DOHH2 (cell line): Measurements from ENCODE around the gene KCNMA1.

Experiments used
- H3F3A ChIP-seq: fragments of 200-600 bp; sonication (generic), shearing (Covaris generic); 2 replicates; pipeline ENCODE4 v1.6.0; 2016; ENCODE audit warnings: antibody characterized with exemption, mild to moderate bottlenecking; ENCODE audit not compliant: control insufficient read depth, insufficient read depth
- H3K27ac ChIP-seq: fragments of 200-600 bp; sonication (generic); 2 replicates; pipeline ENCODE4 v1.5.1; 2014; ENCODE audit warnings: low read depth, mild to moderate bottlenecking, low read length, moderate library complexity
- H3K27me3 ChIP-seq: fragments of 200-600 bp; sonication (generic); 2 replicates; pipeline ENCODE4 v1.6.1; 2014; ENCODE audit warnings: mild to moderate bottlenecking, low read length, mixed read lengths; ENCODE audit not compliant: control insufficient read depth
- H3K36me3 ChIP-seq: fragments of 200-600 bp; sonication (generic); 2 replicates; pipeline ENCODE4 v1.6.1; 2014; ENCODE audit warnings: mild to moderate bottlenecking, low read length, moderate library complexity, mixed read lengths; ENCODE audit not compliant: control insufficient read depth
- H3K4me1 ChIP-seq: fragments of 200-600 bp; sonication (generic); 2 replicates; pipeline ENCODE4 v1.6.1; 2014; ENCODE audit warnings: mild to moderate bottlenecking, low read length, mixed read lengths; ENCODE audit not compliant: control insufficient read depth
- H3K4me2 ChIP-seq: fragments of 200-600 bp; sonication (generic); 2 replicates; pipeline ENCODE4 v1.6.0; 2014; ENCODE audit warnings: mild to moderate bottlenecking, low read length, moderate library complexity
- H3K4me3 ChIP-seq: fragments of 200-600 bp; sonication (generic); 2 replicates; pipeline ENCODE4 v1.5.1; 2014; ENCODE audit warnings: mild to moderate bottlenecking, low read length, mixed read lengths
- H3K79me2 ChIP-seq: fragments of 200-600 bp; sonication (generic); 2 replicates; pipeline ENCODE4 v1.6.1; 2014; ENCODE audit warnings: mild to moderate bottlenecking, low read length, mixed read lengths; ENCODE audit not compliant: control insufficient read depth
- H3K9me2 ChIP-seq: fragments of 200-600 bp; sonication (generic); replicated peaks from 2 replicates; pipeline ENCODE4 v1.6.1; 2014; ENCODE audit warnings: mild to moderate bottlenecking, low read length, mixed read lengths; ENCODE audit not compliant: control insufficient read depth
- H3K9me3 ChIP-seq: fragments of 200-600 bp; sonication (generic); 2 replicates; pipeline ENCODE4 v1.6.1; 2014; ENCODE audit warnings: antibody characterized with exemption, low read length, mixed read lengths; ENCODE audit not compliant: control insufficient read depth, insufficient read depth
- H4K20me1 ChIP-seq: fragments of 200-600 bp; sonication (generic); 2 replicates; pipeline ENCODE4 v1.6.0; 2014; ENCODE audit warnings: low read depth, mild to moderate bottlenecking, antibody characterized with exemption, low read length, moderate library complexity; ENCODE audit not compliant: control insufficient read depth, insufficient read depth
- CTCF ChIP-seq: fragments of 200-600 bp; sonication (generic); IDR thresholded peaks from one replicate; pipeline ENCODE4 v1.5.1; 2014; ENCODE audit warnings: antibody characterized with exemption, mild to moderate bottlenecking, low read depth, low read length; ENCODE audit not compliant: poor library complexity, severe bottlenecking
- EZH2phosphoT487 ChIP-seq: fragments of 200-600 bp; sonication (generic); IDR thresholded peaks from 2 replicates; pipeline ENCODE4 v1.6.1; 2017; ENCODE audit warnings: borderline replicate concordance, mild to moderate bottlenecking, antibody characterized with exemption, low read length, moderate library complexity, mixed read lengths

KCNMA1 gene

GRCh38 chr10:77606751-77607150, 30.9 kb downstream of the KCNMA1 start:
- TF ChIP-seq EZH2phosphoT487, result no peak
- TF ChIP-seq CTCF, result no peak
- H3K36me3 ChIP-seq, result no peaks in the 10 kb centered on the region
- H3K27ac ChIP-seq, result no peak overlapping the region
- no peaks in the 10 kb centered on the region for H3K9me3 ChIP-seq
- H3K9me2 ChIP-seq, result no peaks in the 10 kb centered on the region
- no peaks in the 10 kb centered on the region for H3K79me2 ChIP-seq
- no peaks in the 10 kb centered on the region for H4K20me1 ChIP-seq
- H3K4me3 ChIP-seq, result no peak overlapping the region
- H3K27me3 ChIP-seq, result 0 out of 2 replicates have a peak, but pooled peaks cover 2% of the 10 kb centered on the region
- H3F3A ChIP-seq, result no peaks in the 10 kb centered on the region
- H3K4me2 ChIP-seq, result no peak overlapping the region
- H3K4me1 ChIP-seq, result peaks cover 15% of the 10 kb centered on the region

GRCh38 chr10:77605466-77605865, 32.1 kb downstream of the KCNMA1 start:
- Histone ChIP-seq H3F3A (no peaks in the 10 kb centered on the region), H3K79me2 (no peaks in the 10 kb centered on the region), H3K4me3 (no peak overlapping the region), H3K9me3 (no peaks in the 10 kb centered on the region), H3K4me2 (no peak overlapping the region), H3K27ac (no peak overlapping the region), H3K27me3 (0 out of 2 replicates have a peak, but pooled peaks cover 2% of the 10 kb centered on the region), H3K4me1 (peaks cover 15% of the 10 kb centered on the region), H4K20me1 (no peaks in the 10 kb centered on the region), H3K9me2 (no peaks in the 10 kb centered on the region), H3K36me3 (no peaks in the 10 kb centered on the region)
- TF ChIP-seq CTCF (no peak), EZH2phosphoT487 (no peak)

- H3K27me3 ChIP-seq, result 0 out of 2 replicates have a peak, but pooled peaks cover 2% of the 10 kb centered on the region
- H3K4me1 ChIP-seq, result peaks cover 15% of the 10 kb centered on the region
- no peak overlapping the region for H3K4me2 ChIP-seq
- H3K36me3 ChIP-seq, result no peaks in the 10 kb centered on the region
- H3K9me3 ChIP-seq, result no peaks in the 10 kb centered on the region
- TF ChIP-seq EZH2phosphoT487 (no peak), CTCF (no peak)
- no peak overlapping the region for H3K27ac ChIP-seq
- no peaks in the 10 kb centered on the region for H3F3A ChIP-seq
- no peaks in the 10 kb centered on the region for H3K79me2 ChIP-seq
- no peaks in the 10 kb centered on the region for H3K9me2 ChIP-seq
- no peak overlapping the region for H3K4me3 ChIP-seq
- H4K20me1 ChIP-seq, result no peaks in the 10 kb centered on the region
Measured at GRCh38 chr10:77604941-77605351, 32.7 kb downstream of the KCNMA1 start.

GRCh38 chr10:77604063-77604462, 33.5 kb downstream of the KCNMA1 start:
- Histone ChIP-seq H3K9me3 (no peaks in the 10 kb centered on the region), H3F3A (no peaks in the 10 kb centered on the region), H3K9me2 (no peaks in the 10 kb centered on the region), H3K4me3 (no peak overlapping the region), H3K4me1 (peaks cover 15% of the 10 kb centered on the region), H3K27ac (no peak overlapping the region), H3K27me3 (0 out of 2 replicates have a peak, but pooled peaks cover 2% of the 10 kb centered on the region), H3K79me2 (no peaks in the 10 kb centered on the region), H3K4me2 (no peak overlapping the region), H3K36me3 (no peaks in the 10 kb centered on the region), H4K20me1 (no peaks in the 10 kb centered on the region)
- TF ChIP-seq CTCF (no peak), EZH2phosphoT487 (no peak)
